ENCODE data around the gene CDS2. TPM values are rescaled to one million over a fixed set of nuclear protein-coding genes. Genes with fewer than 3 reads are reported as not detected.
"Not testable (repeated sequence)": the region's sequence is repeated elsewhere in the genome, so short reads cannot be mapped to it uniquely, and the experiment has no call there.

The CDS2 gene
- total RNA-seq, 1 experiment from 2014 or later: 37.5 TPM

DNA sequence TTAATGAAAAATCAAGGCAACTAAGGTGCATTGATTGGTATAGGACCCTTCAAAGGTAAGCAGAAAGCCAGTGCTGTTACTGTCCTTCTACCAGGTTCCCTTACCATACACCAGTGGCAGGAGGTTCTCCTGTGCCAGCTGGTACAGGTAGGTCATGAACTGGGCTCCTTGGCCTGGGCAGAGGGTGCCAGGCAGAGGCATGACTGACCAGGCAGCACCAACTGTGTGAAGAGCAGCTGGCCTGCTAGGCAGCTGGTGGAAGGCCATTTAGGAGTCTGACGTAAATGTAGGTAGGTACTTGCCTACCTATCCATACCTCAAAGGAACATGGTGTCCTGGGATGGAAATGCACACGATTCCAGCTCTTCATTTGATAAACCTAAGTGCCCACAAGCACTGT, 30.3 kb upstream of the CDS2 start:
- H2AFZ ChIP-seq (ENCODE audit: low read depth, low read length, poor library complexity, severe bottlenecking): no peak overlapping the region
- TF ChIP-seq, protein P1, sequence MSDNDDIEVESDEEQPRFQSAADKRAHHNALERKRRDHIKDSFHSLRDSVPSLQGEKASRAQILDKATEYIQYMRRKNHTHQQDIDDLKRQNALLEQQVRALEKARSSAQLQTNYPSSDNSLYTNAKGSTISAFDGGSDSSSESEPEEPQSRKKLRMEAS (IDR thresholded peaks at IDR 0.05): no peak
- TF ChIP-seq EGR1 (IDR thresholded peaks at IDR 0.05; ENCODE audit: low read depth): no peak
- no peak for TF ChIP-seq SP1 (IDR thresholded peaks at IDR 0.05; ENCODE audit: low read depth)
- TF ChIP-seq POLR2AphosphoS5 (IDR thresholded peaks at IDR 0.05; ENCODE audit: low read depth, low read length): no peak
- TF ChIP-seq YY1 (IDR thresholded peaks at IDR 0.05; ENCODE audit: extremely low read depth, insufficient replicate concordance, low read depth, low read length): no peak
- TF ChIP-seq CBX3 (IDR thresholded peaks at IDR 0.05; ENCODE audit: low read depth): no peak
- no peak for TF ChIP-seq ZNF274 (IDR thresholded peaks at IDR 0.05; ENCODE audit: low read depth, low read length)
- TF ChIP-seq CEBPB (IDR thresholded peaks at IDR 0.05; ENCODE audit: low read depth): no peak
- no peaks in the 10 kb centered on the region for H3K9me3 ChIP-seq (ENCODE audit: control insufficient read depth in 1 of 2, insufficient read depth in 1 of 2, low read depth in 1 of 2, low read length in 2 of 2)
- H4K20me1 ChIP-seq (ENCODE audit: insufficient read depth): no peaks in the 10 kb centered on the region
- H3K9me2 ChIP-seq (ENCODE audit: insufficient read depth): no peaks in the 10 kb centered on the region
- POLR2A ChIA-PET: interaction anchor here (0.9 kb wide), 1 partner anchor 8 kb away, joined by 3 read pairs; no protein-coding TSS in a partner anchor
- H3K27me3 ChIP-seq (ENCODE audit: insufficient read depth, low read length): no peaks in the 10 kb centered on the region
- H3K4me3 ChIP-seq (replicated peaks in 1 of 2; ENCODE audit: low read depth in 1 of 2, low read length in 2 of 2): no peak overlapping the region
- ATAC-seq (no peak), DNase-seq (ENCODE audit: low read depth, low spot score) (no peak)
- H3K4me2 ChIP-seq (ENCODE audit: low read length): no peak overlapping the region
- intact Hi-C loops (cut with micrococcal nuclease): no loop called here
- RAD21 ChIA-PET (ENCODE audit: low non-redundant PET in 1 of 2, low total read pairs in 2 of 2, uncharacterized antibody in 2 of 2, unreplicated experiment in 2 of 2): no interaction called here
- CTCF ChIA-PET: no interaction called here
- no TSS peak for BruUV-seq (replicated peaks)
- H3K4me1 ChIP-seq (ENCODE audit: control insufficient read depth in 1 of 2, insufficient read depth in 2 of 2, low read length in 2 of 2): no peaks in the 10 kb centered on the region
- peaks cover 4% of the 10 kb centered on the region; the same call in 1 of the 2 replicates for H3K79me2 ChIP-seq (ENCODE audit: insufficient read depth, low read length)
- no peak overlapping the region for H3K9ac ChIP-seq (ENCODE audit: low read length)
- H3K36me3 ChIP-seq (ENCODE audit: control insufficient read depth in 1 of 2, insufficient read depth in 2 of 2, low read length in 2 of 2): peaks cover 15 to 23% of the 10 kb centered on the region in 2 experiments; a peak in 3 of 4 replicates
- no peak overlapping the region for H3K27ac ChIP-seq (ENCODE audit: low read depth, low read length)

DNA sequence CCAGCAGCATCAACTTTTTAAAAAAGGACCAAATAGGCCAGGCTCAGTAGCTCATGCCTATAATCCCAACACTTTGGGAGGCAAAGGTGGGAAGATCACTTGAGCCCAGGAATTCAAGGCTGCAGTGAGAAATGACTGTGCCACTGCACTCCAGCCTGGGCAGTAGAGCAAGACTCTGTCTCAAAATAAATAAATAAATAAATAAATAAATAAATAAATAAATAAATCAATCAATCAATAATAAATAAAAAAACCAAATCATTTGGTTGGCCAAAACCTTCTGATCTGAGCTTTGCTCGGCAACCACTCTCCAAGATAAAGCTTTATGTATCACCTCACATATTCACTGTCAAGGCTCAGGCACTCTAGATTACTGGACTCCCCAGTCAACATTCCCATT, 27.8 kb upstream of the CDS2 start:
- H2AFZ ChIP-seq (ENCODE audit: low read depth, low read length, poor library complexity, severe bottlenecking); H4K20me1 ChIP-seq (ENCODE audit: insufficient read depth); intact Hi-C loops (cut with micrococcal nuclease); H3K9me2 ChIP-seq (ENCODE audit: insufficient read depth); H3K4me1 ChIP-seq (ENCODE audit: control insufficient read depth in 1 of 2, insufficient read depth in 2 of 2, low read length in 2 of 2); H3K9me3 ChIP-seq (ENCODE audit: control insufficient read depth in 1 of 2, insufficient read depth in 1 of 2, low read depth in 1 of 2, low read length in 2 of 2); H3K27ac ChIP-seq (ENCODE audit: low read depth, low read length); H3K79me2 ChIP-seq (ENCODE audit: insufficient read depth, low read length); H3K27me3 ChIP-seq (ENCODE audit: insufficient read depth, low read length); POLR2A ChIA-PET; DNase-seq (ENCODE audit: low read depth, low spot score); ATAC-seq; RAD21 ChIA-PET (ENCODE audit: low non-redundant PET in 1 of 2, low total read pairs in 2 of 2, uncharacterized antibody in 2 of 2, unreplicated experiment in 2 of 2); BruUV-seq (replicated peaks); H3K4me3 ChIP-seq (replicated peaks in 1 of 2; ENCODE audit: low read depth in 1 of 2, low read length in 2 of 2); H3K9ac ChIP-seq (ENCODE audit: low read length); H3K4me2 ChIP-seq (ENCODE audit: low read length): not testable (repeated sequence)
- CTCF ChIA-PET: interaction anchor here (2.2 kb wide), 1 partner anchor 485 kb away, joined by 5 read pairs; no protein-coding TSS in a partner anchor
- H3K36me3 ChIP-seq (ENCODE audit: control insufficient read depth in 1 of 2, insufficient read depth in 2 of 2, low read length in 2 of 2): peaks cover 26 to 28% of the 10 kb centered on the region in 2 experiments; a peak in 3 of 4 replicates

DNA sequence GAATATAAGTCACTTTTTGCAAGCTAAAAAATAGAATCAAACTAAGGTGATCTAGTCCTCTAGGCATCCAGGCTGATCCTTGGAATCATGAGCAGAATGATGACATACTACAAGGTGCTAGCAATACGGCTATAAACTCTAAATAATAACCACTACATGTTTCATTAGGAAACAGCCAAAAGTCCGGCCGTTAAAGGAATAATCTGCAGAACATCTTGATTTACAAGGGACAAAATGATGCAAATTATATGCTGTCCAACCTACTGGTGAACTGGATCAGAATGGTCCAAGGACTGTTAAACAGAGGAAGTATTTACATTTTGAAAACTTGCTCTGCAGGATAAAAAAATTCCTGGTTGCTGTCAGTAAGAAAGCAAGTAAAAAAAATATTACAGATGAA, 26.9 kb upstream of the CDS2 start:
- RAD21 ChIA-PET (ENCODE audit: low non-redundant PET in 1 of 2, low total read pairs in 2 of 2, uncharacterized antibody in 2 of 2, unreplicated experiment in 2 of 2); H3K27ac ChIP-seq (ENCODE audit: low read depth, low read length): not testable (repeated sequence)

More for the DNA sequence above, 26.9 kb upstream of the CDS2 start:
- H2AFZ ChIP-seq (ENCODE audit: low read depth, low read length, poor library complexity, severe bottlenecking); H4K20me1 ChIP-seq (ENCODE audit: insufficient read depth); DNase-seq (ENCODE audit: low read depth, low spot score); H3K9me3 ChIP-seq (ENCODE audit: control insufficient read depth in 1 of 2, insufficient read depth in 1 of 2, low read depth in 1 of 2, low read length in 2 of 2); H3K4me1 ChIP-seq (ENCODE audit: control insufficient read depth in 1 of 2, insufficient read depth in 2 of 2, low read length in 2 of 2); H3K4me3 ChIP-seq (replicated peaks in 1 of 2; ENCODE audit: low read depth in 1 of 2, low read length in 2 of 2); H3K9me2 ChIP-seq (ENCODE audit: insufficient read depth); H3K4me2 ChIP-seq (ENCODE audit: low read length); H3K27me3 ChIP-seq (ENCODE audit: insufficient read depth, low read length); H3K9ac ChIP-seq (ENCODE audit: low read length); POLR2A ChIA-PET; ATAC-seq: not testable (repeated sequence)
- CTCF ChIA-PET: interaction anchor here (1.4 to 2.2 kb wide), 4 partner anchors 19 to 486 kb away, joined by 4 to 9 read pairs (median 5); partner anchors contain the start of gene CDS2
- H3K36me3 ChIP-seq (ENCODE audit: control insufficient read depth in 1 of 2, insufficient read depth in 2 of 2, low read length in 2 of 2): peaks cover 31 to 33% of the 10 kb centered on the region in 2 experiments; a peak in 3 of 4 replicates
- intact Hi-C loops (cut with micrococcal nuclease): loop anchor here (1.0 to 5.0 kb wide), 2 partner anchors 44 to 143 kb away; no protein-coding TSS in a partner anchor
- BruUV-seq (replicated peaks): TSS peak; percentile 29
- H3K79me2 ChIP-seq (ENCODE audit: insufficient read depth, low read length): peaks cover 13% of the 10 kb centered on the region; the same call in 1 of the 2 replicates
